ENCODE data around the gene ZNF346.

ZNF346 gene

GRCh38 chr5:177018341-177018740 lies 4.2 kb upstream of the ZNF346 start:
- TF ChIP-seq ZNF133 (tag by site-specific recombination; IDR thresholded peaks at IDR 0.05): no peak
- TF ChIP-seq, protein P1, sequence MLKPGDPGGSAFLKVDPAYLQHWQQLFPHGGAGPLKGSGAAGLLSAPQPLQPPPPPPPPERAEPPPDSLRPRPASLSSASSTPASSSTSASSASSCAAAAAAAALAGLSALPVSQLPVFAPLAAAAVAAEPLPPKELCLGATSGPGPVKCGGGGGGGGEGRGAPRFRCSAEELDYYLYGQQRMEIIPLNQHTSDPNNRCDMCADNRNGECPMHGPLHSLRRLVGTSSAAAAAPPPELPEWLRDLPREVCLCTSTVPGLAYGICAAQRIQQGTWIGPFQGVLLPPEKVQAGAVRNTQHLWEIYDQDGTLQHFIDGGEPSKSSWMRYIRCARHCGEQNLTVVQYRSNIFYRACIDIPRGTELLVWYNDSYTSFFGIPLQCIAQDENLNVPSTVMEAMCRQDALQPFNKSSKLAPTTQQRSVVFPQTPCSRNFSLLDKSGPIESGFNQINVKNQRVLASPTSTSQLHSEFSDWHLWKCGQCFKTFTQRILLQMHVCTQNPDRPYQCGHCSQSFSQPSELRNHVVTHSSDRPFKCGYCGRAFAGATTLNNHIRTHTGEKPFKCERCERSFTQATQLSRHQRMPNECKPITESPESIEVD (tag by site-specific recombination; IDR thresholded peaks at IDR 0.05): no peak
- TF ChIP-seq, protein P2, sequence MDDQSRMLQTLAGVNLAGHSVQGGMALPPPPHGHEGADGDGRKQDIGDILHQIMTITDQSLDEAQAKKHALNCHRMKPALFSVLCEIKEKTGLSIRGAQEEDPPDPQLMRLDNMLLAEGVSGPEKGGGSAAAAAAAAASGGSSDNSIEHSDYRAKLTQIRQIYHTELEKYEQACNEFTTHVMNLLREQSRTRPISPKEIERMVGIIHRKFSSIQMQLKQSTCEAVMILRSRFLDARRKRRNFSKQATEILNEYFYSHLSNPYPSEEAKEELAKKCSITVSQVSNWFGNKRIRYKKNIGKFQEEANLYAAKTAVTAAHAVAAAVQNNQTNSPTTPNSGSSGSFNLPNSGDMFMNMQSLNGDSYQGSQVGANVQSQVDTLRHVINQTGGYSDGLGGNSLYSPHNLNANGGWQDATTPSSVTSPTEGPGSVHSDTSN (CRISPR knock-in tag; IDR thresholded peaks at IDR 0.05): no peak
- TF ChIP-seq, protein P3, sequence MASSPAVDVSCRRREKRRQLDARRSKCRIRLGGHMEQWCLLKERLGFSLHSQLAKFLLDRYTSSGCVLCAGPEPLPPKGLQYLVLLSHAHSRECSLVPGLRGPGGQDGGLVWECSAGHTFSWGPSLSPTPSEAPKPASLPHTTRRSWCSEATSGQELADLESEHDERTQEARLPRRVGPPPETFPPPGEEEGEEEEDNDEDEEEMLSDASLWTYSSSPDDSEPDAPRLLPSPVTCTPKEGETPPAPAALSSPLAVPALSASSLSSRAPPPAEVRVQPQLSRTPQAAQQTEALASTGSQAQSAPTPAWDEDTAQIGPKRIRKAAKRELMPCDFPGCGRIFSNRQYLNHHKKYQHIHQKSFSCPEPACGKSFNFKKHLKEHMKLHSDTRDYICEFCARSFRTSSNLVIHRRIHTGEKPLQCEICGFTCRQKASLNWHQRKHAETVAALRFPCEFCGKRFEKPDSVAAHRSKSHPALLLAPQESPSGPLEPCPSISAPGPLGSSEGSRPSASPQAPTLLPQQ (tag by site-specific recombination; IDR thresholded peaks at IDR 0.05): no peak
- TF ChIP-seq ZNF48 (tag by site-specific recombination; IDR thresholded peaks at IDR 0.05): no peak
- TF ChIP-seq ZNF473 (tag by site-specific recombination; IDR thresholded peaks at IDR 0.05): no peak
- TF ChIP-seq RBAK (tag by site-specific recombination; IDR thresholded peaks at IDR 0.05): no peak
- TF ChIP-seq ZFHX2 (tag by site-specific recombination; conservative IDR thresholded peaks at IDR 0.05): no peak
- TF ChIP-seq, protein P4, sequence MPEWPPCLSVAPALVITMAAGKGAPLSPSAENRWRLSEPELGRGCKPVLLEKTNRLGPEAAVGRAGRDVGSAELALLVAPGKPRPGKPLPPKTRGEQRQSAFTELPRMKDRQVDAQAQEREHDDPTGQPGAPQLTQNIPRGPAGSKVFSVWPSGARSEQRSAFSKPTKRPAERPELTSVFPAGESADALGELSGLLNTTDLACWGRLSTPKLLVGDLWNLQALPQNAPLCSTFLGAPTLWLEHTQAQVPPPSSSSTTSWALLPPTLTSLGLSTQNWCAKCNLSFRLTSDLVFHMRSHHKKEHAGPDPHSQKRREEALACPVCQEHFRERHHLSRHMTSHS (tag by site-specific recombination; IDR thresholded peaks at IDR 0.05): no peak
- TF ChIP-seq KLF10 (tag by site-specific recombination; IDR thresholded peaks at IDR 0.05): no peak
- no peak for TF ChIP-seq EGR2 (tag by site-specific recombination; IDR thresholded peaks at IDR 0.05; ENCODE audit: low read depth)
- TF ChIP-seq PRDM1 (tag by site-specific recombination; IDR thresholded peaks at IDR 0.05): no peak
- TF ChIP-seq, protein P5, sequence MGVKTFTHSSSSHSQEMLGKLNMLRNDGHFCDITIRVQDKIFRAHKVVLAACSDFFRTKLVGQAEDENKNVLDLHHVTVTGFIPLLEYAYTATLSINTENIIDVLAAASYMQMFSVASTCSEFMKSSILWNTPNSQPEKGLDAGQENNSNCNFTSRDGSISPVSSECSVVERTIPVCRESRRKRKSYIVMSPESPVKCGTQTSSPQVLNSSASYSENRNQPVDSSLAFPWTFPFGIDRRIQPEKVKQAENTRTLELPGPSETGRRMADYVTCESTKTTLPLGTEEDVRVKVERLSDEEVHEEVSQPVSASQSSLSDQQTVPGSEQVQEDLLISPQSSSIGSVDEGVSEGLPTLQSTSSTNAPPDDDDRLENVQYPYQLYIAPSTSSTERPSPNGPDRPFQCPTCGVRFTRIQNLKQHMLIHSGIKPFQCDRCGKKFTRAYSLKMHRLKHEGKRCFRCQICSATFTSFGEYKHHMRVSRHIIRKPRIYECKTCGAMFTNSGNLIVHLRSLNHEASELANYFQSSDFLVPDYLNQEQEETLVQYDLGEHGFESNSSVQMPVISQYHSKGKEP (tag by site-specific recombination; IDR thresholded peaks at IDR 0.05): no peak
- no peak overlapping the region for H3K27ac ChIP-seq (ENCODE audit: extremely low read depth, low read depth, low read length)
- H3K4me1 ChIP-seq (ENCODE audit: control insufficient read depth, insufficient read depth, low read length): peaks cover 4% of the 10 kb centered on the region; the same call in 1 of the 2 replicates
- CTCF ChIA-PET: no interaction called here
- no peaks in the 10 kb centered on the region for H3K36me3 ChIP-seq (ENCODE audit: control insufficient read depth in 2 of 2, insufficient read depth in 1 of 2, low read length in 2 of 2)
- no peak overlapping the region for H3K4me3 ChIP-seq (ENCODE audit: low read depth, low read length)
- H3K9me3 ChIP-seq (ENCODE audit: control insufficient read depth, insufficient read depth, low read depth, low read length): no peaks in the 10 kb centered on the region
- POLR2A ChIA-PET: interaction anchor here (1.1 kb wide), 1 partner anchor 11 kb away, joined by 3 read pairs; no protein-coding TSS in a partner anchor

DNA sequence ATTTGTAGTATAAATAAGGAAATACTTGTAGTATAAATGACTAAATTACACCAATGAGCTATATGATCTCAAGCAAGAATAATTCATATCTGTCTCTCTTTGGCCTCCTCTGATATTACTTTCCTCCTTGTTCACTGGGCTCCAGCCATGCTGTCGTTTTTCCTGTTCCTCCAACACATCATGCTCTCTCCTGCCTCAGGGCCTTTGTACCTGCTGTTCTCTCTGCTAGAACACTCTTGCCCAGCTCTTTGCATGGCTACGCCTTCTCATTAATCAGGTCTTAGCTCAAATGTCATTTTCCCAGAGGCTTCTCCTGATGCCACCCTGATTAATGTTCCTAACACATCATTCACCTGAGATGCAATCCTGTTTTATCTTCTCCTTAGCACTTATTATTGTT lies 2.5 kb upstream of the ZNF346 start:
- H3K27ac ChIP-seq (ENCODE audit: extremely low read depth, low read depth, low read length): no peak overlapping the region
- H3K4me3 ChIP-seq (ENCODE audit: low read depth, low read length): no peak overlapping the region
- H3K9me3 ChIP-seq (ENCODE audit: control insufficient read depth, insufficient read depth, low read depth, low read length): no peaks in the 10 kb centered on the region
- POLR2A ChIA-PET: interaction anchor here (0.6 to 1.6 kb wide), 3 partner anchors 8 to 15 kb away, joined by 3 to 7 read pairs (median 4); partner anchors contain the start of gene UIMC1
- no peaks in the 10 kb centered on the region for H3K4me1 ChIP-seq (ENCODE audit: control insufficient read depth, insufficient read depth, low read length)
- H3K36me3 ChIP-seq (ENCODE audit: control insufficient read depth in 2 of 2, insufficient read depth in 1 of 2, low read length in 2 of 2): peaks cover 3 to 9% of the 10 kb centered on the region in 2 experiments; a peak in 2 of 3 replicates
- CTCF ChIA-PET: interaction anchor here (0.6 to 1.1 kb wide), 2 partner anchors 14 to 352 kb away, joined by 3 read pairs; no protein-coding TSS in a partner anchor
- TF ChIP-seq ZNF280C (tag by site-specific recombination; IDR thresholded peaks at IDR 0.05) (no peak), ZNF623 (tag by site-specific recombination; IDR thresholded peaks at IDR 0.05) (peak; percentile 92)

All from HEK293 (cell line).